K562 (cell line): ENCODE data around the gene ASB6. TPM values are rescaled to one million over a fixed set of nuclear protein-coding genes. Genes with fewer than 3 reads are reported as not detected.

Experiments
- ATAC-seq: fragments of 200-7000 bp; cut with Tn5 transposase; 3 replicates; pipeline ENCODE4 v1.9.1; 2020; ENCODE audit warnings: moderate library complexity
- BruUV-seq: library from RNA; stranded (reverse); fragments of 400-500 nt; replicated peaks from 2 replicates; lab custom pipeline; 2021; lab: Mats Ljungman, UMichigan
- CTCF ChIA-PET: fragments of 300-600 bp; formaldehyde crosslinking; extraction: SDS; loops from one replicate; lab custom pipeline; 2021; ENCODE audit warnings: low intra/inter-chr PET ratio; lab: Yijun Ruan, JAX
- POLR2A ChIA-PET: fragments of 300-600, 350-650 bp; sonication (Branson Sonifier 250); formaldehyde crosslinking; extraction: SDS; loops from one replicate; lab custom pipeline; 2021; ENCODE audit warnings: antibody characterized with exemption, inconsistent platforms; lab: Yijun Ruan, JAX
- DNase-seq, 4 experiments: peaks; one replicate each; pipeline versions ENCODE4 v3.0.0 to v3.0.0-alpha.2; 2011 to 2018; ENCODE audit warnings: low spot score in 3 of 4, mixed read lengths in 3 of 4; ENCODE audit errors: extremely low read depth in 1 of 4
- FAIRE-seq: peaks from 2 replicates; lab custom pipeline; 2011; peaks lifted over from hg19 to GRCh38; lab: Jason Lieb, UNC
- H2AFZ ChIP-seq: 2 replicates; pipeline ENCODE4 v1.6.0; 2011; ENCODE audit warnings: low read depth, low read length, control low read depth, inconsistent platforms
- H3K27ac ChIP-seq: fragments of 200-600 bp; 3 replicates; pipeline ENCODE4 v1.8.0; 2011; ENCODE audit warnings: low read depth, mild to moderate bottlenecking, control low read depth, inconsistent platforms, low read length, moderate library complexity, mixed read lengths; ENCODE audit errors: extremely low read depth
- H3K27me3 ChIP-seq, 2 experiments: fragments of 300-600 bp in 1 of 2; 2 replicates in 1 of 2; 3 replicates in 1 of 2; pipeline versions ENCODE4 v1.6.0 to v1.8.0; 2011; ENCODE audit warnings: inconsistent platforms in 2 of 2, low read length in 2 of 2, mild to moderate bottlenecking in 1 of 2, mixed read lengths in 1 of 2, moderate library complexity in 1 of 2; ENCODE audit not compliant: control insufficient read depth in 2 of 2, insufficient read depth in 2 of 2
- H3K36me3 ChIP-seq: fragments of 300-600 bp; 3 replicates; pipeline ENCODE4 v1.8.0; 2011; ENCODE audit warnings: mild to moderate bottlenecking, low read length, inconsistent platforms; ENCODE audit not compliant: control insufficient read depth, insufficient read depth
- H3K4me1 ChIP-seq, 2 experiments: fragments of 200-600 bp in 1 of 2; replicated peaks in 1 of 2; 2 replicates in 1 of 2; 3 replicates in 1 of 2; pipeline versions ENCODE4 v1.5.1 to v1.8.0; 2011; ENCODE audit warnings: inconsistent platforms in 2 of 2, low read length in 2 of 2, mild to moderate bottlenecking in 1 of 2, mixed read lengths in 1 of 2, moderate library complexity in 1 of 2; ENCODE audit not compliant: control insufficient read depth in 2 of 2, insufficient read depth in 2 of 2
- H3K4me2 ChIP-seq: 2 replicates; pipeline ENCODE4 v1.6.1; 2011; ENCODE audit warnings: low read length, control low read depth, inconsistent platforms, mixed read lengths; ENCODE audit not compliant: insufficient read depth
- H3K4me3 ChIP-seq: fragments of 200-600 bp; sonication (generic), shearing (Covaris generic); 2 replicates; pipeline ENCODE4 v1.5.1; 2016; ENCODE audit warnings: control low read depth, inconsistent platforms
- H3K79me2 ChIP-seq: fragments of 200-600 bp; 3 replicates; pipeline ENCODE4 v1.8.0; 2011; ENCODE audit warnings: low read length, inconsistent platforms; ENCODE audit not compliant: control insufficient read depth, insufficient read depth
- H3K9ac ChIP-seq, 2 experiments: 2 replicates each; pipeline versions ENCODE4 v1.6.0 to v1.6.1; 2011; ENCODE audit warnings: low read depth in 2 of 2, low read length in 2 of 2, control low read depth in 1 of 2, inconsistent platforms in 1 of 2, mild to moderate bottlenecking in 1 of 2, mixed read lengths in 1 of 2; ENCODE audit not compliant: insufficient read depth in 1 of 2
- H3K9me1 ChIP-seq: one replicate; pipeline ENCODE4 v1.6.0; 2011; ENCODE audit warnings: inconsistent platforms, mild to moderate bottlenecking, low read length, moderate library complexity; ENCODE audit not compliant: control insufficient read depth, insufficient read depth
- H3K9me3 ChIP-seq: replicated peaks from 2 replicates; pipeline ENCODE4 v1.5.1; 2011; ENCODE audit warnings: low read depth, low read length, inconsistent platforms; ENCODE audit not compliant: control insufficient read depth, insufficient read depth
- H4K20me1 ChIP-seq: replicated peaks from 2 replicates; pipeline ENCODE4 v1.6.1; 2011; ENCODE audit warnings: low read length, inconsistent platforms, mixed read lengths; ENCODE audit not compliant: control insufficient read depth, insufficient read depth
- ARNT ChIP-seq, 2 experiments: fragments of 450-650 bp; IDR thresholded peaks; 2 replicates each; pipeline ENCODE4 v1.6.1; 2016; ENCODE audit warnings: mild to moderate bottlenecking in 1 of 2
- HMGN3 ChIP-seq: IDR thresholded peaks from 2 replicates; pipeline ENCODE4 v1.6.1; 2011; ENCODE audit warnings: borderline replicate concordance, low read depth, mild to moderate bottlenecking, mixed read lengths, low read length; ENCODE audit not compliant: insufficient read length; ENCODE audit errors: extremely low read depth
- IRF9 ChIP-seq: fragments of 450-650 bp; IDR thresholded peaks from 2 replicates; pipeline ENCODE4 v1.6.1; 2016; ENCODE audit warnings: missing biosample characterization, missing genetic modification characterization
- KDM1A ChIP-seq, 2 experiments: fragments of 450-650 bp; IDR thresholded peaks; 2 replicates each; pipeline ENCODE4 v1.6.1; 2016; ENCODE audit warnings: mild to moderate bottlenecking in 2 of 2
- PCBP2 ChIP-seq: fragments of 200-400 bp; formaldehyde crosslinking; IDR thresholded peaks from 2 replicates; pipeline ENCODE4 v1.6.1; 2018; ENCODE audit warnings: low read length, low read depth, mild to moderate bottlenecking, moderate library complexity; ENCODE audit not compliant: poor library complexity, severe bottlenecking
- PKNOX1 ChIP-seq: fragments of 450-650 bp; IDR thresholded peaks from 2 replicates; pipeline ENCODE4 v1.6.1; 2016
- POLR2G ChIP-seq: fragments of 200-400 bp; formaldehyde crosslinking; IDR thresholded peaks from 2 replicates; pipeline ENCODE4 v1.6.1; 2017; ENCODE audit warnings: low read depth, mild to moderate bottlenecking, antibody characterized with exemption, low read length, moderate library complexity
- TEAD4 ChIP-seq, 2 experiments: sonication (generic) in 1 of 2; formaldehyde crosslinking in 1 of 2; IDR thresholded peaks; 2 replicates each; pipeline versions ENCODE4 v1.6.1 to v1.8.0; 2012 to 2022; ENCODE audit warnings: borderline replicate concordance in 1 of 2, inconsistent platforms in 1 of 2, low read length in 1 of 2, mild to moderate bottlenecking in 1 of 2, missing genetic modification reagents in 1 of 2
- WGBS: fragments of 100-300 bp; shearing (Covaris generic); methylation state at CpG from one replicate; pipeline ENCODE4 v1.1.6; 2016; ENCODE audit warnings: low coverage, mixed read lengths; ENCODE audit not compliant: insufficient coverage; ENCODE audit errors: missing lambda C conversion rate; 5-methylcytosine and 5-hydroxymethylcytosine counted together
- in situ Hi-C: fragments of 300-500 bp; cut with MboI; formaldehyde crosslinking; loops from 4 replicates; pipeline ENCODE4 v1.15.0; 2018; ENCODE audit warnings: inconsistent platforms, mixed read lengths
- intact Hi-C: fragments of 100-400 bp; cut with micrococcal nuclease; formaldehyde crosslinking; loops from 2 replicates; pipeline ENCODE4 v1.14.2; 2022
- polyA plus RNA-seq, 8 experiments: library from polyadenylated mRNA; depleted of rRNA in 4 of 8; stranded (reverse) in 5 of 8; unstranded in 3 of 8; fragments of >200 nt; fragmentation: Nextera tagmentation in 2 of 8; fragmentation: Illumina TruSeq in 1 of 8; extraction: Ambion mirVana in 2 of 8; extraction: Trizol in 1 of 8; gene quantifications; 2 replicates each; pipeline versions ENCODE4 v1.2.1 to v1.2.3, GENCODE V29; 2011 to 2014; ENCODE audit warnings: inconsistent platforms in 1 of 8, missing spikeins in 1 of 8
- total RNA-seq, 7 experiments: library from RNA; depleted of rRNA in 6 of 7; stranded (reverse); fragments of >200 nt in 6 of 7; fragmentation: Illumina TruSeq in 2 of 7; extraction: Trizol in 2 of 7; gene quantifications; 2 replicates each; pipeline versions ENCODE4 v1.2.1 to v1.2.3, GENCODE V29; 2011 to 2021; ENCODE audit warnings: low replicate concordance in 1 of 7
- TF ChIP-seq, protein P1 (sequence below): fragments of 250-450 bp; sonication (Bioruptor Pico); IDR thresholded peaks from 2 replicates; pipeline ENCODE4 v1.5.1; 2021; ENCODE audit warnings: mild to moderate bottlenecking

Gene ASB6
- total and polyA plus RNA-seq, 9 of the 15 experiments (the other 6 are each of a cell fraction or from before 2014, with no cell fraction given): 0.92 to 17.8 (median 11.3) TPM

GRCh38 chr9:129679537-129679936 lies 37.6 kb upstream of the ASB6 start:
- intact Hi-C loops (loop anchor here (10.0 kb wide), 1 partner anchor 985 kb away; no protein-coding TSS in a partner anchor), in situ Hi-C loops (loop anchor here (10.0 kb wide), 1 partner anchor 1465 kb away; no protein-coding TSS in a partner anchor)
- ChIA-PET POLR2A (interaction anchor here (0.7 to 1.8 kb wide), 3 partner anchors 8 to 1338 kb away, joined by 3 to 5 read pairs (median 4); no protein-coding TSS in a partner anchor), CTCF (no interaction called here)
- Histone ChIP-seq H3K4me2 (no peak overlapping the region), H3K9ac (peak overlapping the region in 1 of 2 experiments; percentile 2; a peak in 2 of 4 replicates), H3K9me3 (peaks cover 2% of the 10 kb centered on the region; the same call in 1 of the 2 replicates), H3K79me2 (no peaks in the 10 kb centered on the region), H3K4me1 (peaks cover 0 to 44% of the 10 kb centered on the region in 2 experiments; a peak in 3 of 5 replicates), H3K27me3 (peaks cover 43 to 69% of the 10 kb centered on the region in 2 experiments), H4K20me1 (peaks cover 34% of the 10 kb centered on the region), H3K36me3 (no peaks in the 10 kb centered on the region), H3K27ac (no peak overlapping the region), H3K4me3 (no peak overlapping the region), H2AFZ (no peak overlapping the region), H3K9me1 (no peaks in the 10 kb centered on the region)
- no peak for DNase-seq
- BruUV-seq: no TSS peak
- WGBS: 5% methylated on average over 9 of the region's 9 CpGs
- TF ChIP-seq PKNOX1: no peak
- TF ChIP-seq ARNT (IDR thresholded peaks at IDR 0.05): no peak
- no peak for TF ChIP-seq PCBP2
- TF ChIP-seq HMGN3: peak; percentile 6
- TF ChIP-seq POLR2G: peak; percentile 37; the same call in 1 of the 2 replicates
- no peak for TF ChIP-seq IRF9 (tag)
- TF ChIP-seq KDM1A (IDR thresholded peaks at IDR 0.05): no peak
- TF ChIP-seq, protein P1, sequence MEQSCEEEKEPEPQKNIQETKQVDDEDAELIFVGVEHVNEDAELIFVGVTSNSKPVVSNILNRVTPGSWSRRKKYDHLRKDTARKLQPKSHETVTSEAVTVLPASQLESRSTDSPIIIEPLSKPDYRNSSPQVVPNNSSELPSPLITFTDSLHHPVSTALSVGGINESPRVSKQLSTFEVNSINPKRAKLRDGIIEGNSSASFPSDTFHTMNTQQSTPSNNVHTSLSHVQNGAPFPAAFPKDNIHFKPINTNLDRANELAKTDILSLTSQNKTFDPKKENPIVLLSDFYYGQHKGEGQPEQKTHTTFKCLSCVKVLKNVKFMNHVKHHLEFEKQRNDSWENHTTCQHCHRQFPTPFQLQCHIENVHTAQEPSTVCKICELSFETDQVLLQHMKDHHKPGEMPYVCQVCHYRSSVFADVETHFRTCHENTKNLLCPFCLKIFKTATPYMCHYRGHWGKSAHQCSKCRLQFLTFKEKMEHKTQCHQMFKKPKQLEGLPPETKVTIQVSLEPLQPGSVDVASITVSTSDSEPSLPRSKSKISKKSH (CRISPR knock-in tag): no peak
- TF ChIP-seq TEAD4 (IDR thresholded peaks at IDR 0.05; ENCODE audit: low read length): no peak
- no peak for TF ChIP-seq TEAD4 (CRISPR knock-in tag; IDR thresholded peaks at IDR 0.05; ENCODE audit: borderline replicate concordance)
- ATAC-seq: no peak
- no peak for FAIRE-seq
